Measurements from ENCODE around the gene S100A2. TPM values are rescaled to one million over a fixed set of nuclear protein-coding genes. Genes with fewer than 3 reads are reported as not detected.
A peak's percentile ranks its signal among the peaks of the same experiment; 100 is the strongest.

The S100A2 gene
- total RNA-seq (2021), result 2.4 and 4.5 TPM in 2 replicates
- Bru-seq, nascent RNA, result percentile 24 among the genes with signal in this experiment
- BruChase-seq, experiment 1, labeled RNA remaining after a 2-hour chase, result percentile 23 among the genes with signal in this experiment
- percentile 23 among the genes with signal in this experiment for BruChase-seq, experiment 2, labeled RNA remaining after a 6-hour chase
- long read RNA-seq, partial matches to known transcripts, result 0 of 2 reads
- long read RNA-seq, other reads (novel, unspliced or antisense), result 0 of 2 reads

DNA sequence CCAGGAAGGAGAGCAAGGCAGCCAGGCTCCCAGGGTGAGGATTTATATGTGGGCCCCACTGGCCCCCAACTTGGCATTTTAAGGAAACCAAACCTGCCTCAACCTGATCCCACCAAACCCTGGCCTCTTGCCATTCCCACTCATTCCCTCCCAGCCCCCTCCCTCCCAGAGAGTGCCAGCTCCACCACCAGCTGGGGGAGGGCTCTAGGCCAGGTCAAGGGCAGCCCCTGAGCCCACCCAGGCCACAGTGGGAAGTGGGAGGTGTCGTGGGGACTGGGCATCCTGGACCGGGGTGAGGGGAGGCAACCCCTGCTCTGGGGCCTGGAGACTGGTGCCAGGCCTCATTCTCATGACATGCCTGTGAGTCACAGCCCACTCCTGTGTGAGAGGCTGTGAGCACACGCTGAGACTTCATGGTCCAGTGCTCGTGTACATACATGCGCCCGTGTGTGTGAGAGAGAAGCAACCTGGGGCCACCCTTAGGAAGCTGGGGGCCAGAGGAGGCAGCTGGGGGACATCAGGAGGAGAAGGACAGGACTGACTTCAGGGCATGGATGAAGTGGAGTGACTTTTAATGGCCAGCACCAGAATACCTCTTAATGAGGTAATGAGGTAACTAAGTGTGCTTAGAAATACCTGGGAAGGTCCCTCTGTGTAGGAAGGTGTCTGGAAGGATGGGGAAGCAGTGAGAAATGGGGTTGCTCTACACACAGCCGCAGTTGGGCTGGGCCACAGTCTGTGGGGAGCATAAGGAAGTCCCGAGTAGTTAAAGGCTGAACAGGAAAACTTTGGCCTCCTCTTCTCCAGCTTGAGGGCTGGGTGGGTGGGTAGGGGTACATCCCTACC is at the start of gene S100A2:
S100A2 (minus strand) TSS at position 316 of the 846 bp plus-strand sequence. CDS start 1,967 bp downstream, outside the sequence.
- DNase-seq (ENCODE audit: low spot score), result peak; percentile 77
- BruUV-seq (replicated peaks), result no TSS peak
- TF ChIP-seq, protein P1, sequence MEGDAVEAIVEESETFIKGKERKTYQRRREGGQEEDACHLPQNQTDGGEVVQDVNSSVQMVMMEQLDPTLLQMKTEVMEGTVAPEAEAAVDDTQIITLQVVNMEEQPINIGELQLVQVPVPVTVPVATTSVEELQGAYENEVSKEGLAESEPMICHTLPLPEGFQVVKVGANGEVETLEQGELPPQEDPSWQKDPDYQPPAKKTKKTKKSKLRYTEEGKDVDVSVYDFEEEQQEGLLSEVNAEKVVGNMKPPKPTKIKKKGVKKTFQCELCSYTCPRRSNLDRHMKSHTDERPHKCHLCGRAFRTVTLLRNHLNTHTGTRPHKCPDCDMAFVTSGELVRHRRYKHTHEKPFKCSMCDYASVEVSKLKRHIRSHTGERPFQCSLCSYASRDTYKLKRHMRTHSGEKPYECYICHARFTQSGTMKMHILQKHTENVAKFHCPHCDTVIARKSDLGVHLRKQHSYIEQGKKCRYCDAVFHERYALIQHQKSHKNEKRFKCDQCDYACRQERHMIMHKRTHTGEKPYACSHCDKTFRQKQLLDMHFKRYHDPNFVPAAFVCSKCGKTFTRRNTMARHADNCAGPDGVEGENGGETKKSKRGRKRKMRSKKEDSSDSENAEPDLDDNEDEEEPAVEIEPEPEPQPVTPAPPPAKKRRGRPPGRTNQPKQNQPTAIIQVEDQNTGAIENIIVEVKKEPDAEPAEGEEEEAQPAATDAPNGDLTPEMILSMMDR (conservative IDR thresholded peaks at IDR 0.05; ENCODE audit: low read depth, low read length), result no peak
- no peak for TF ChIP-seq EZH2 (IDR thresholded peaks at IDR 0.05; ENCODE audit: borderline replicate concordance, low read depth, low read length, poor library complexity, severe bottlenecking)
- POLR2A ChIA-PET (ENCODE audit: low non-redundant PET), result no interaction called here
- H3K9me3 ChIP-seq (ENCODE audit: low read depth, low read length, poor library complexity, severe bottlenecking), result no peaks in the 10 kb centered on the region
- no peaks in the 10 kb centered on the region for H3K27me3 ChIP-seq (replicated peaks; ENCODE audit: insufficient read depth, low read depth, low read length, poor library complexity)
- peaks cover 30% of the 10 kb centered on the region for H3K4me1 ChIP-seq (ENCODE audit: insufficient read depth, low read length, poor library complexity, severe bottlenecking)
- intact Hi-C loops (cut with micrococcal nuclease; ENCODE audit: unreplicated experiment), result no loop called here
- H3K27ac ChIP-seq (ENCODE audit: low read depth, low read length, poor library complexity, severe bottlenecking), result peak within 1 kb of the TSS; percentile 60
- no peak within 1 kb of the TSS for H3K4me3 ChIP-seq (ENCODE audit: low read depth, low read length, poor library complexity, severe bottlenecking)
- CTCF ChIA-PET, result interaction anchor here (1.0 to 1.1 kb wide), 2 partner anchors 32 to 55 kb away, joined by 5 read pairs; no protein-coding TSS in a partner anchor
- H3K36me3 ChIP-seq (ENCODE audit: insufficient read depth, low read length, poor library complexity, severe bottlenecking), result no peaks in the 10 kb centered on the region

DNA sequence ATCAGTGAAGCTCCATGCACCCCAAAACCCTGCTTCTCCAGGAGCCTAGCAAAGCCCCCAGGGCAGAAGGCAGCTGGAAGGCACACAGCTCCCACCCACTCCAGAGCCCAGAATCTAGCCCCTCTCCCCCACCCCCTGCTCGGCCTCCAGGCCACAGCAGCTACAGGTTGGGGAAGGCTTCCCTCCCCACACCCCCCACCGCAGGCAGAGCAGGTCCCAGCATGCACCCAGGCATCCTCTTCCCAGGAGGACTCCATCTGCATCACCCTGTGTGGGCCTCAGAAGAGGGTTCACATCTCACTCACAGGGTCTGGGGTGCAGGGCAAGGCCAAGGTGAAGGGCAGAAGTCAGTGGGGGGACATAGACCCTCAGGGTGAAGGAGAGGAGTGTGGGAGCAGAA is 49.8 kb upstream of the S100A2 start:
- Histone ChIP-seq H3K27ac (ENCODE audit: low read depth, low read length, poor library complexity, severe bottlenecking) (no peak overlapping the region), H3K4me3 (ENCODE audit: low read depth, low read length, poor library complexity, severe bottlenecking) (no peak overlapping the region), H3K36me3 (ENCODE audit: insufficient read depth, low read length, poor library complexity, severe bottlenecking) (no peaks in the 10 kb centered on the region), H3K9me3 (ENCODE audit: low read depth, low read length, poor library complexity, severe bottlenecking) (no peaks in the 10 kb centered on the region), H3K27me3 (replicated peaks; ENCODE audit: insufficient read depth, low read depth, low read length, poor library complexity) (no peaks in the 10 kb centered on the region), H3K4me1 (ENCODE audit: insufficient read depth, low read length, poor library complexity, severe bottlenecking) (no peaks in the 10 kb centered on the region)
- DNase-seq (ENCODE audit: low spot score), result no peak
- TF ChIP-seq, protein P1 (conservative IDR thresholded peaks at IDR 0.05; ENCODE audit: low read depth, low read length), result no peak
- TF ChIP-seq EZH2 (IDR thresholded peaks at IDR 0.05; ENCODE audit: borderline replicate concordance, low read depth, low read length, poor library complexity, severe bottlenecking), result no peak
- BruUV-seq (replicated peaks), result no TSS peak
- POLR2A ChIA-PET (ENCODE audit: low non-redundant PET), result no interaction called here
- intact Hi-C loops (cut with micrococcal nuclease; ENCODE audit: unreplicated experiment), result no loop called here
- CTCF ChIA-PET, result no interaction called here

- ChIA-PET CTCF (no interaction called here), POLR2A (ENCODE audit: low non-redundant PET) (no interaction called here)
- Histone ChIP-seq H3K4me1 (ENCODE audit: insufficient read depth, low read length, poor library complexity, severe bottlenecking) (no peaks in the 10 kb centered on the region), H3K9me3 (ENCODE audit: low read depth, low read length, poor library complexity, severe bottlenecking) (no peaks in the 10 kb centered on the region), H3K27ac (ENCODE audit: low read depth, low read length, poor library complexity, severe bottlenecking) (no peak overlapping the region), H3K4me3 (ENCODE audit: low read depth, low read length, poor library complexity, severe bottlenecking) (no peak overlapping the region), H3K36me3 (ENCODE audit: insufficient read depth, low read length, poor library complexity, severe bottlenecking) (no peaks in the 10 kb centered on the region), H3K27me3 (replicated peaks; ENCODE audit: insufficient read depth, low read depth, low read length, poor library complexity) (no peaks in the 10 kb centered on the region)
- no TSS peak for BruUV-seq (replicated peaks)
- intact Hi-C loops (cut with micrococcal nuclease; ENCODE audit: unreplicated experiment), result no loop called here
- TF ChIP-seq EZH2 (IDR thresholded peaks at IDR 0.05; ENCODE audit: borderline replicate concordance, low read depth, low read length, poor library complexity, severe bottlenecking), result no peak
- TF ChIP-seq, protein P1 (conservative IDR thresholded peaks at IDR 0.05; ENCODE audit: low read depth, low read length), result no peak
- DNase-seq (ENCODE audit: low spot score), result no peak
These were observed 49.3 kb upstream of the S100A2 start for GRCh38 chr1:153614906-153615305.

Data from A673 (cell line).